Stromal cell of bone marrow (primary cell): ENCODE data around the gene BLOC1S4.
"Not testable (repeated sequence)": the region's sequence is repeated elsewhere in the genome, so short reads cannot be mapped to it uniquely, and the experiment has no call there.

Experiments
- DNase-seq: peaks from one replicate; pipeline ENCODE4 v3.0.0-alpha.2; 2012; ENCODE audit warnings: low read depth

BLOC1S4 gene

GRCh38 chr4:6716018-6716911, at the start of gene BLOC1S4:
BLOC1S4 (plus strand) TSS chr4:6716174; CDS start chr4:6716210, 36 bp downstream.
- peak; percentile 71 for DNase-seq

GRCh38 chr4:6668391-6668790, 47.6 kb upstream of the BLOC1S4 start:
- DNase-seq = no peak

- DNase-seq = no peak
Observed at GRCh38 chr4:6671648-6672047, 44.3 kb upstream of the BLOC1S4 start.

- no peak for DNase-seq
Observed at GRCh38 chr4:6672131-6672530, 43.8 kb upstream of the BLOC1S4 start.

GRCh38 chr4:6672541-6673190, 43.3 kb upstream of the BLOC1S4 start:
- DNase-seq = not testable (repeated sequence)

GRCh38 chr4:6673191-6673659, 42.7 kb upstream of the BLOC1S4 start:
- not testable (repeated sequence) for DNase-seq

GRCh38 chr4:6673660-6674499, 42.1 kb upstream of the BLOC1S4 start:
- peak; percentile 87 for DNase-seq

- no peak for DNase-seq
Observed at GRCh38 chr4:6674500-6675149, 41.3 kb upstream of the BLOC1S4 start.

- DNase-seq = no peak
Observed at GRCh38 chr4:6676722-6677558, 39.0 kb upstream of the BLOC1S4 start.

- DNase-seq = no peak
Observed at GRCh38 chr4:6680372-6681034, 35.5 kb upstream of the BLOC1S4 start.

GRCh38 chr4:6681191-6681590, 34.8 kb upstream of the BLOC1S4 start:
- no peak for DNase-seq

- no peak for DNase-seq
Observed at GRCh38 chr4:6682862-6683590, 32.9 kb upstream of the BLOC1S4 start.

- DNase-seq = no peak
Observed at GRCh38 chr4:6684656-6685055, 31.3 kb upstream of the BLOC1S4 start.

- DNase-seq = no peak
Observed at GRCh38 chr4:6686104-6686787, 29.7 kb upstream of the BLOC1S4 start.

GRCh38 chr4:6687947-6688878, 27.8 kb upstream of the BLOC1S4 start:
- no peak for DNase-seq

GRCh38 chr4:6688879-6689505, 27.0 kb upstream of the BLOC1S4 start:
- peak; percentile 85 for DNase-seq

GRCh38 chr4:6689506-6689960, 26.4 kb upstream of the BLOC1S4 start:
- DNase-seq = no peak
